K562 (cell line): ENCODE measurements around the gene WDR88. TPM values are rescaled to one million over a fixed set of nuclear protein-coding genes. Genes with fewer than 3 reads are reported as not detected.

Experiments used
- ATAC-seq: fragments of 200-7000 bp; cut with Tn5 transposase; 3 replicates; pipeline ENCODE4 v1.9.1; 2020; ENCODE audit warnings: moderate library complexity
- BruUV-seq: library from RNA; stranded (reverse); fragments of 400-500 nt; replicated peaks from 2 replicates; lab custom pipeline; 2021; lab: Mats Ljungman, UMichigan
- CTCF ChIA-PET: fragments of 300-600 bp; formaldehyde crosslinking; extraction: SDS; loops from one replicate; lab custom pipeline; 2021; ENCODE audit warnings: low intra/inter-chr PET ratio; lab: Yijun Ruan, JAX
- POLR2A ChIA-PET: fragments of 300-600, 350-650 bp; sonication (Branson Sonifier 250); formaldehyde crosslinking; extraction: SDS; loops from one replicate; lab custom pipeline; 2021; ENCODE audit warnings: antibody characterized with exemption, inconsistent platforms; lab: Yijun Ruan, JAX
- DNase-seq, 4 experiments: peaks; one replicate each; pipeline versions ENCODE4 v3.0.0 to v3.0.0-alpha.2; 2011 to 2018; ENCODE audit warnings: low spot score in 3 of 4, mixed read lengths in 3 of 4; ENCODE audit errors: extremely low read depth in 1 of 4
- FAIRE-seq: peaks from 2 replicates; lab custom pipeline; 2011; peaks lifted over from hg19 to GRCh38; lab: Jason Lieb, UNC
- H2AFZ ChIP-seq: 2 replicates; pipeline ENCODE4 v1.6.0; 2011; ENCODE audit warnings: low read depth, low read length, control low read depth, inconsistent platforms
- H3K27ac ChIP-seq: fragments of 200-600 bp; 3 replicates; pipeline ENCODE4 v1.8.0; 2011; ENCODE audit warnings: low read depth, mild to moderate bottlenecking, control low read depth, inconsistent platforms, low read length, moderate library complexity, mixed read lengths; ENCODE audit errors: extremely low read depth
- H3K27me3 ChIP-seq, 2 experiments: fragments of 300-600 bp in 1 of 2; 2 replicates in 1 of 2; 3 replicates in 1 of 2; pipeline versions ENCODE4 v1.6.0 to v1.8.0; 2011; ENCODE audit warnings: inconsistent platforms in 2 of 2, low read length in 2 of 2, mild to moderate bottlenecking in 1 of 2, mixed read lengths in 1 of 2, moderate library complexity in 1 of 2; ENCODE audit not compliant: control insufficient read depth in 2 of 2, insufficient read depth in 2 of 2
- H3K36me3 ChIP-seq: fragments of 300-600 bp; 3 replicates; pipeline ENCODE4 v1.8.0; 2011; ENCODE audit warnings: mild to moderate bottlenecking, low read length, inconsistent platforms; ENCODE audit not compliant: control insufficient read depth, insufficient read depth
- H3K4me1 ChIP-seq, 2 experiments: fragments of 200-600 bp in 1 of 2; replicated peaks in 1 of 2; 2 replicates in 1 of 2; 3 replicates in 1 of 2; pipeline versions ENCODE4 v1.5.1 to v1.8.0; 2011; ENCODE audit warnings: inconsistent platforms in 2 of 2, low read length in 2 of 2, mild to moderate bottlenecking in 1 of 2, mixed read lengths in 1 of 2, moderate library complexity in 1 of 2; ENCODE audit not compliant: control insufficient read depth in 2 of 2, insufficient read depth in 2 of 2
- H3K4me2 ChIP-seq: 2 replicates; pipeline ENCODE4 v1.6.1; 2011; ENCODE audit warnings: low read length, control low read depth, inconsistent platforms, mixed read lengths; ENCODE audit not compliant: insufficient read depth
- H3K4me3 ChIP-seq: fragments of 200-600 bp; sonication (generic), shearing (Covaris generic); 2 replicates; pipeline ENCODE4 v1.5.1; 2016; ENCODE audit warnings: control low read depth, inconsistent platforms
- H3K79me2 ChIP-seq: fragments of 200-600 bp; 3 replicates; pipeline ENCODE4 v1.8.0; 2011; ENCODE audit warnings: low read length, inconsistent platforms; ENCODE audit not compliant: control insufficient read depth, insufficient read depth
- H3K9ac ChIP-seq, 2 experiments: 2 replicates each; pipeline versions ENCODE4 v1.6.0 to v1.6.1; 2011; ENCODE audit warnings: low read depth in 2 of 2, low read length in 2 of 2, control low read depth in 1 of 2, inconsistent platforms in 1 of 2, mild to moderate bottlenecking in 1 of 2, mixed read lengths in 1 of 2; ENCODE audit not compliant: insufficient read depth in 1 of 2
- H3K9me1 ChIP-seq: one replicate; pipeline ENCODE4 v1.6.0; 2011; ENCODE audit warnings: inconsistent platforms, mild to moderate bottlenecking, low read length, moderate library complexity; ENCODE audit not compliant: control insufficient read depth, insufficient read depth
- H3K9me3 ChIP-seq: replicated peaks from 2 replicates; pipeline ENCODE4 v1.5.1; 2011; ENCODE audit warnings: low read depth, low read length, inconsistent platforms; ENCODE audit not compliant: control insufficient read depth, insufficient read depth
- H4K20me1 ChIP-seq: replicated peaks from 2 replicates; pipeline ENCODE4 v1.6.1; 2011; ENCODE audit warnings: low read length, inconsistent platforms, mixed read lengths; ENCODE audit not compliant: control insufficient read depth, insufficient read depth
- BCL6 ChIP-seq: fragments of 250-450 bp; sonication (Bioruptor Pico); IDR thresholded peaks from 2 replicates; pipeline ENCODE4 v1.4.0; 2020
- COPS2 ChIP-seq: fragments of 450-650 bp; conservative IDR thresholded peaks from 2 replicates; pipeline ENCODE4 v1.6.1; 2016; ENCODE audit warnings: mild to moderate bottlenecking, moderate library complexity
- CSDE1 ChIP-seq, 2 experiments: fragments of 450-650 bp; IDR thresholded peaks; 2 replicates each; pipeline ENCODE4 v1.6.1; 2016; ENCODE audit warnings: mild to moderate bottlenecking in 1 of 2
- CUX1 ChIP-seq: fragments of 200-800 bp; sonication (Bioruptor generic); IDR thresholded peaks from 2 replicates; pipeline ENCODE4 v1.6.1; 2016; ENCODE audit warnings: missing genetic modification characterization, missing compliant biosample characterization
- CXXC5 ChIP-seq: fragments of 250-450 bp; sonication (Bioruptor Pico); IDR thresholded peaks from 2 replicates; pipeline ENCODE4 v1.8.0; 2022; ENCODE audit warnings: inconsistent platforms, mild to moderate bottlenecking, moderate library complexity
- HDGF ChIP-seq: fragments of 450-650 bp; IDR thresholded peaks from 2 replicates; pipeline ENCODE4 v1.6.1; 2016
- ILF3 ChIP-seq: fragments of 450-650 bp; IDR thresholded peaks from 2 replicates; pipeline ENCODE4 v1.6.1; 2018; ENCODE audit warnings: antibody characterized with exemption, mild to moderate bottlenecking, moderate library complexity, borderline replicate concordance
- NFIC ChIP-seq: fragments of 450-650 bp; IDR thresholded peaks from 2 replicates; pipeline ENCODE4 v1.6.1; 2017; ENCODE audit warnings: mild to moderate bottlenecking, inconsistent platforms
- SMC3 ChIP-seq: conservative IDR thresholded peaks from 2 replicates; pipeline ENCODE4 v1.6.1; 2011; ENCODE audit warnings: low read depth, low read length, improper control_type of control experiment; ENCODE audit not compliant: insufficient read depth
- ZFP36 ChIP-seq: fragments of 150-350 bp; IDR thresholded peaks from 2 replicates; pipeline ENCODE4 v1.6.1; 2018; ENCODE audit warnings: low read length, low read depth; ENCODE audit not compliant: partially characterized antibody
- ZNF431 ChIP-seq: sonication (generic); formaldehyde crosslinking; IDR thresholded peaks from 2 replicates; pipeline ENCODE4 v1.8.0; 2022; ENCODE audit warnings: mild to moderate bottlenecking, missing genetic modification reagents
- ZNF584 ChIP-seq: fragments of 200-800 bp; sonication (Bioruptor generic); IDR thresholded peaks from 2 replicates; pipeline ENCODE4 v1.6.1; 2016; ENCODE audit warnings: low read depth, mild to moderate bottlenecking, missing genetic modification characterization, missing compliant biosample characterization
- ZNF589 ChIP-seq: fragments of 200-800 bp; sonication (Bioruptor generic); IDR thresholded peaks from 2 replicates; pipeline ENCODE4 v1.6.1; 2016; ENCODE audit warnings: low read depth, missing genetic modification characterization, missing compliant biosample characterization
- ZNF778 ChIP-seq: fragments of 450-650 bp; formaldehyde crosslinking; IDR thresholded peaks from 2 replicates; pipeline ENCODE4 v1.4.0; 2020; ENCODE audit warnings: mild to moderate bottlenecking, moderate library complexity
- ZNF780A ChIP-seq: fragments of 250-450 bp; sonication (Bioruptor Pico); IDR thresholded peaks from 2 replicates; pipeline ENCODE4 v1.5.0; 2021; ENCODE audit warnings: mild to moderate bottlenecking
- WGBS: fragments of 100-300 bp; shearing (Covaris generic); methylation state at CpG from one replicate; pipeline ENCODE4 v1.1.6; 2016; ENCODE audit warnings: low coverage, mixed read lengths; ENCODE audit not compliant: insufficient coverage; ENCODE audit errors: missing lambda C conversion rate; 5-methylcytosine and 5-hydroxymethylcytosine counted together
- in situ Hi-C: fragments of 300-500 bp; cut with MboI; formaldehyde crosslinking; loops from 4 replicates; pipeline ENCODE4 v1.15.0; 2018; ENCODE audit warnings: inconsistent platforms, mixed read lengths
- intact Hi-C: fragments of 100-400 bp; cut with micrococcal nuclease; formaldehyde crosslinking; loops from 2 replicates; pipeline ENCODE4 v1.14.2; 2022
- polyA plus RNA-seq, 8 experiments: library from polyadenylated mRNA; depleted of rRNA in 4 of 8; stranded (reverse) in 5 of 8; unstranded in 3 of 8; fragments of >200 nt; fragmentation: Nextera tagmentation in 2 of 8; fragmentation: Illumina TruSeq in 1 of 8; extraction: Ambion mirVana in 2 of 8; extraction: Trizol in 1 of 8; gene quantifications; 2 replicates each; pipeline versions ENCODE4 v1.2.1 to v1.2.3, GENCODE V29; 2011 to 2014; ENCODE audit warnings: inconsistent platforms in 1 of 8, missing spikeins in 1 of 8
- total RNA-seq, 7 experiments: library from RNA; depleted of rRNA in 6 of 7; stranded (reverse); fragments of >200 nt in 6 of 7; fragmentation: Illumina TruSeq in 2 of 7; extraction: Trizol in 2 of 7; gene quantifications; 2 replicates each; pipeline versions ENCODE4 v1.2.1 to v1.2.3, GENCODE V29; 2011 to 2021; ENCODE audit warnings: low replicate concordance in 1 of 7
- TF ChIP-seq, protein P1 (sequence below): fragments of 250-450 bp; sonication (Bioruptor Pico); IDR thresholded peaks from 2 replicates; pipeline ENCODE4 v1.8.0; 2022; ENCODE audit warnings: inconsistent platforms
- TF ChIP-seq, protein P2 (sequence below): fragments of 250-450 bp; sonication (Bioruptor Pico); IDR thresholded peaks from 2 replicates; pipeline ENCODE4 v1.4.0; 2020; ENCODE audit warnings: mild to moderate bottlenecking, moderate library complexity

Gene WDR88
- total and polyA plus RNA-seq, 9 of the 15 experiments (the other 6 are each of a cell fraction or from before 2014, with no cell fraction given) = 0.03 to 0.04 TPM; not detected in 7

- in situ Hi-C loops (no loop called here), intact Hi-C loops (no loop called here)
- BruUV-seq = no TSS peak
- H3K27me3 ChIP-seq = no peaks in the 10 kb centered on the region
- ChIA-PET POLR2A (interaction anchor here (1.1 kb wide), 1 partner anchor 13 kb away, joined by 3 read pairs; no protein-coding TSS in a partner anchor), CTCF (interaction anchor here (0.5 kb wide), 1 partner anchor 9 kb away, joined by 3 read pairs; no protein-coding TSS in a partner anchor)
- no peaks in the 10 kb centered on the region for H3K9me1 ChIP-seq
- no peaks in the 10 kb centered on the region for H3K36me3 ChIP-seq
- 37% methylated on average over 4 of the region's 4 CpGs for WGBS
- H4K20me1 ChIP-seq = no peaks in the 10 kb centered on the region
- no peak overlapping the region for H2AFZ ChIP-seq
- no peak overlapping the region for H3K9ac ChIP-seq
- H3K9me3 ChIP-seq = no peaks in the 10 kb centered on the region
- DNase-seq = no peak
- no peak overlapping the region for H3K27ac ChIP-seq
- no peak overlapping the region for H3K4me3 ChIP-seq
- no peak overlapping the region for H3K4me2 ChIP-seq
- H3K79me2 ChIP-seq = no peaks in the 10 kb centered on the region
- ATAC-seq = no peak
- H3K4me1 ChIP-seq = no peaks in the 10 kb centered on the region; a peak in 1 of 5 replicates
- no peak for FAIRE-seq
- TF ChIP-seq ZNF778 (CRISPR knock-in tag) (no peak), ILF3 (no peak), CXXC5 (CRISPR knock-in tag) (no peak), ZNF589 (no peak), CUX1 (CRISPR knock-in tag) (no peak), HDGF (no peak), CSDE1 (IDR thresholded peaks at IDR 0.05) (no peak), BCL6 (CRISPR knock-in tag) (no peak), ZNF431 (CRISPR knock-in tag) (no peak), SMC3 (no peak), COPS2 (no peak), ZNF584 (CRISPR knock-in tag) (no peak), ZNF780A (CRISPR knock-in tag) (no peak), NFIC (no peak), ZFP36 (no peak)
- TF ChIP-seq, protein P1, sequence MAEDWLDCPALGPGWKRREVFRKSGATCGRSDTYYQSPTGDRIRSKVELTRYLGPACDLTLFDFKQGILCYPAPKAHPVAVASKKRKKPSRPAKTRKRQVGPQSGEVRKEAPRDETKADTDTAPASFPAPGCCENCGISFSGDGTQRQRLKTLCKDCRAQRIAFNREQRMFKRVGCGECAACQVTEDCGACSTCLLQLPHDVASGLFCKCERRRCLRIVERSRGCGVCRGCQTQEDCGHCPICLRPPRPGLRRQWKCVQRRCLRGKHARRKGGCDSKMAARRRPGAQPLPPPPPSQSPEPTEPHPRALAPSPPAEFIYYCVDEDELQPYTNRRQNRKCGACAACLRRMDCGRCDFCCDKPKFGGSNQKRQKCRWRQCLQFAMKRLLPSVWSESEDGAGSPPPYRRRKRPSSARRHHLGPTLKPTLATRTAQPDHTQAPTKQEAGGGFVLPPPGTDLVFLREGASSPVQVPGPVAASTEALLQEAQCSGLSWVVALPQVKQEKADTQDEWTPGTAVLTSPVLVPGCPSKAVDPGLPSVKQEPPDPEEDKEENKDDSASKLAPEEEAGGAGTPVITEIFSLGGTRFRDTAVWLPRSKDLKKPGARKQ (CRISPR knock-in tag) = no peak
- TF ChIP-seq, protein P2, sequence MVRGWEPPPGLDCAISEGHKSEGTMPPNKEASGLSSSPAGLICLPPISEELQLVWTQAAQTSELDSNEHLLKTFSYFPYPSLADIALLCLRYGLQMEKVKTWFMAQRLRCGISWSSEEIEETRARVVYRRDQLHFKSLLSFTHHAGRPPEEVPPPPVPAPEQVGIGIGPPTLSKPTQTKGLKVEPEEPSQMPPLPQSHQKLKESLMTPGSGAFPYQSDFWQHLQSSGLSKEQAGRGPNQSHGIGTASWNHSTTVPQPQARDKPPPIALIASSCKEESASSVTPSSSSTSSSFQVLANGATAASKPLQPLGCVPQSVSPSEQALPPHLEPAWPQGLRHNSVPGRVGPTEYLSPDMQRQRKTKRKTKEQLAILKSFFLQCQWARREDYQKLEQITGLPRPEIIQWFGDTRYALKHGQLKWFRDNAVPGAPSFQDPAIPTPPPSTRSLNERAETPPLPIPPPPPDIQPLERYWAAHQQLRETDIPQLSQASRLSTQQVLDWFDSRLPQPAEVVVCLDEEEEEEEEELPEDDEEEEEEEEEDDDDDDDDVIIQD (CRISPR knock-in tag) = no peak
Observed at GRCh38 chr19:33161201-33161600, 29.3 kb downstream of the WDR88 start.
